ENCODE results near the gene MYH14.

DNA sequence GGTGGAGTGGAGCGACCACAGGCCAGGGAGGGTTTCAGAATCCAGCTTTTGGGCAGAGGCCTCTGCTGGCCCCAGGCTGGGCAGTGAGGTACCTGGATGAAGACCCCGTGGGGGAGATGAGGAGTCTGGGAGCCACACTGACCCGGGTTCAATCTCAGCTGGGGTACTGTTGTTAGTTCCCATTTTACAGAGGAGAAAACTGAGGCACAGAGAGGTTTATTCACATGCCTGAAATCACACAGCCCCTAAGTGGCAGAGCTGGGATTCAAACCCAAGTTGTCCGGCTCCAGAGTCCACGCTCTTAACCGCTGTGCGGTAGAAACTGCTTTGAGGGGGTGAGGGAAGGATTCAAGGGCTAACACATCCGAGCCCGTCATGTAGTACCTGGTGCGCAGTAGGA, 45.0 kb downstream of the MYH14 start:
- no peak for TF ChIP-seq CTCF (IDR thresholded peaks at IDR 0.05; ENCODE audit: low read depth, low read length)
- no peak for TF ChIP-seq MYC (IDR thresholded peaks at IDR 0.05; ENCODE audit: low read depth, low read length)
- TF ChIP-seq POLR2A (IDR thresholded peaks at IDR 0.05; ENCODE audit: extremely low read depth, insufficient read length) = no peak
- TF ChIP-seq MAX (IDR thresholded peaks at IDR 0.05; ENCODE audit: low read depth, low read length) = no peak
